Calu3 (cell line): ENCODE data around the gene PLEKHN1. TPM values are rescaled to one million over a fixed set of nuclear protein-coding genes. Genes with fewer than 3 reads are reported as not detected.

Experiments used
- BruUV-seq: library from RNA; stranded (reverse); fragments of 400-500 nt; replicated peaks from 2 replicates; lab custom pipeline; 2021; lab: Mats Ljungman, UMichigan
- CTCF ChIA-PET: fragments of 300-600 bp; sonication (Branson Sonifier 250); formaldehyde crosslinking; loops from one replicate; lab custom pipeline; 2022; ENCODE audit warnings: antibody characterized with exemption; lab: Charles Lee
- DNase-seq: peaks from one replicate; pipeline ENCODE4 v3.0.0; 2022
- H3K27ac Mint-ChIP-seq: one replicate; pipeline ENCODE4 v1.8.0; 2022; ENCODE audit warnings: mixed read lengths; ENCODE audit not compliant: unreplicated experiment
- H3K27me3 Mint-ChIP-seq: one replicate; pipeline ENCODE4 v1.8.0; 2022; ENCODE audit warnings: mixed read lengths; ENCODE audit not compliant: unreplicated experiment
- H3K36me3 Mint-ChIP-seq: one replicate; pipeline ENCODE4 v1.8.0; 2022; ENCODE audit warnings: mild to moderate bottlenecking, moderate library complexity, mixed read lengths; ENCODE audit not compliant: insufficient read depth, unreplicated experiment
- H3K4me1 Mint-ChIP-seq: one replicate; pipeline ENCODE4 v1.8.0; 2022; ENCODE audit warnings: mild to moderate bottlenecking, low read depth, mixed read lengths; ENCODE audit not compliant: unreplicated experiment
- H3K4me3 Mint-ChIP-seq: one replicate; pipeline ENCODE4 v1.8.0; 2022; ENCODE audit warnings: mild to moderate bottlenecking, low read depth, moderate library complexity, mixed read lengths; ENCODE audit not compliant: unreplicated experiment
- H3K9me3 Mint-ChIP-seq: one replicate; pipeline ENCODE4 v1.8.0; 2022; ENCODE audit warnings: low read depth, mixed read lengths; ENCODE audit not compliant: unreplicated experiment
- intact Hi-C: fragments of 100-400 bp; cut with micrococcal nuclease; formaldehyde crosslinking; loops from one replicate; pipeline ENCODE4 v1.10.0; 2022; ENCODE audit not compliant: unreplicated experiment
- total RNA-seq: library from RNA; stranded (reverse); gene quantifications from 2 replicates; pipeline ENCODE4 v1.2.3, GENCODE V29; 2022
- TF ChIP-seq, protein P1 (sequence below): fragments of 200-600 bp; IDR thresholded peaks from one replicate; pipeline ENCODE4 v1.8.0; 2022; ENCODE audit warnings: antibody characterized with exemption; ENCODE audit not compliant: unreplicated experiment

PLEKHN1 gene
- total RNA-seq, 1 experiment from 2014 or later = 11.9 TPM

DNA sequence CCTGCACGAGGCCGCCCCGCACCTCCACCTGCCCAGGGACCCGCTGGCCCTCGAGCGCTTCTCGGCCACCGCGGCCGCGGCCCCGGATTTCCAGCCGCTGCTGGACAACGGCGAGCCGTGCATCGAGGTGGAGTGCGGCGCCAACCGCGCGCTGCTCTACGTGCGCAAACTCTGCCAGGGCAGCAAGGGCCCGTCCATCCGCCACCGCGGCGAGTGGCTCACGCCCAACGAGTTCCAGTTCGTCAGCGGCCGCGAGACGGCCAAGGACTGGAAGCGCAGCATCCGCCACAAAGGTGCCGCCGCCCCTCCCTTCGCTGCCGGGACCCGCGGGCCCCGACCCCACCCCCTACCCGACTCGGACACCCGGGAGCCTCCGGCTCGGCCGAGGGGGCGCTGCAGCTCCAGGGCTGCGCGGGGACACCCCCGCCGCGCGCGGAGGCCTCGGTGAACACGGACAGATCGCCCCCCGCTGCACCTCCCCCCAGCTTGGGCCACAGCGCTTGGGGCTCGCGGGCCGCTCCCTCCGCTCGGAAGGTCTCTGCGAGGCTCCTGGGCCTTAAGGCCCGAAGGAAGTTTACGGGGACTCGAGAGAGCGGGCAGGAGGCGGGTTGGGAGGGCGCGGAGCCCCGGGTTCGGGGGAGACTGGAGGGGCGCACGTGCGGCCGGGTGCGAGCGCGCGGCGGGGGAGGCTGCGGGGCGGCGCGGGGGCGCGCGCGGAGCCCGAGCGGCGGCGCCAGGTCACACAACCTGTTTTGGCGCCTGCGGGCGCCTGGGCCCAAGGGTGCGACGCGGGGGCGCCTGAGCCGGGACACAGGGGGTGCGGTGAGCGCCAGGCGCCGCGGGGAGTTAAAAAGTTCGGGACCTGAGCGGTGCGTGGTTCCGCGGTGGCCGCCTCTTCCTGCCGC is 41.4 kb upstream of the PLEKHN1 start:
- TF ChIP-seq, protein P1, sequence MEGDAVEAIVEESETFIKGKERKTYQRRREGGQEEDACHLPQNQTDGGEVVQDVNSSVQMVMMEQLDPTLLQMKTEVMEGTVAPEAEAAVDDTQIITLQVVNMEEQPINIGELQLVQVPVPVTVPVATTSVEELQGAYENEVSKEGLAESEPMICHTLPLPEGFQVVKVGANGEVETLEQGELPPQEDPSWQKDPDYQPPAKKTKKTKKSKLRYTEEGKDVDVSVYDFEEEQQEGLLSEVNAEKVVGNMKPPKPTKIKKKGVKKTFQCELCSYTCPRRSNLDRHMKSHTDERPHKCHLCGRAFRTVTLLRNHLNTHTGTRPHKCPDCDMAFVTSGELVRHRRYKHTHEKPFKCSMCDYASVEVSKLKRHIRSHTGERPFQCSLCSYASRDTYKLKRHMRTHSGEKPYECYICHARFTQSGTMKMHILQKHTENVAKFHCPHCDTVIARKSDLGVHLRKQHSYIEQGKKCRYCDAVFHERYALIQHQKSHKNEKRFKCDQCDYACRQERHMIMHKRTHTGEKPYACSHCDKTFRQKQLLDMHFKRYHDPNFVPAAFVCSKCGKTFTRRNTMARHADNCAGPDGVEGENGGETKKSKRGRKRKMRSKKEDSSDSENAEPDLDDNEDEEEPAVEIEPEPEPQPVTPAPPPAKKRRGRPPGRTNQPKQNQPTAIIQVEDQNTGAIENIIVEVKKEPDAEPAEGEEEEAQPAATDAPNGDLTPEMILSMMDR = no peak
- peaks cover 5% of the 10 kb centered on the region for H3K36me3 Mint-ChIP-seq
- no peak for DNase-seq
- H3K9me3 Mint-ChIP-seq = no peaks in the 10 kb centered on the region
- CTCF ChIA-PET = no interaction called here
- H3K4me3 Mint-ChIP-seq = peak overlapping the region; percentile 32
- intact Hi-C loops = no loop called here
- no peak overlapping the region for H3K27ac Mint-ChIP-seq
- peaks cover 16% of the 10 kb centered on the region for H3K4me1 Mint-ChIP-seq
- H3K27me3 Mint-ChIP-seq = peaks cover 67% of the 10 kb centered on the region
- no TSS peak for BruUV-seq

- Mint-ChIP-seq H3K36me3 (peaks cover 5% of the 10 kb centered on the region), H3K4me1 (peaks cover 9% of the 10 kb centered on the region), H3K27me3 (peaks cover 62% of the 10 kb centered on the region), H3K4me3 (no peak overlapping the region), H3K9me3 (no peaks in the 10 kb centered on the region), H3K27ac (no peak overlapping the region)
- TF ChIP-seq, protein P1 = no peak
- no peak for DNase-seq
- intact Hi-C loops = no loop called here
- BruUV-seq = no TSS peak
- CTCF ChIA-PET = no interaction called here
Measured at GRCh38 chr1:925561-926421, 40.5 kb upstream of the PLEKHN1 start.

- intact Hi-C loops = no loop called here
- Mint-ChIP-seq H3K4me3 (no peak overlapping the region), H3K4me1 (peaks cover 8% of the 10 kb centered on the region), H3K27me3 (peaks cover 62% of the 10 kb centered on the region), H3K9me3 (no peaks in the 10 kb centered on the region), H3K36me3 (peaks cover 5% of the 10 kb centered on the region), H3K27ac (no peak overlapping the region)
- CTCF ChIA-PET = no interaction called here
- no TSS peak for BruUV-seq
- TF ChIP-seq, protein P1 = no peak
- no peak for DNase-seq
Measured at GRCh38 chr1:927234-927633, 39.0 kb upstream of the PLEKHN1 start.

- intact Hi-C loops = no loop called here
- no TSS peak for BruUV-seq
- Mint-ChIP-seq H3K9me3 (no peaks in the 10 kb centered on the region), H3K27me3 (peaks cover 60% of the 10 kb centered on the region), H3K27ac (no peak overlapping the region), H3K36me3 (peaks cover 5% of the 10 kb centered on the region), H3K4me1 (peaks cover 8% of the 10 kb centered on the region), H3K4me3 (no peak overlapping the region)
- no peak for DNase-seq
- TF ChIP-seq, protein P1 = no peak
- CTCF ChIA-PET = interaction anchor here (0.6 kb wide), 1 partner anchor 10 kb away, joined by 5 read pairs; no protein-coding TSS in a partner anchor
Measured at GRCh38 chr1:927748-928147, 38.5 kb upstream of the PLEKHN1 start.
